MG63 (cell line): ENCODE measurements around the gene JPH3. TPM values are rescaled to one million over a fixed set of nuclear protein-coding genes. Genes with fewer than 3 reads are reported as not detected.
"Not testable (repeated sequence)": the region's sequence is repeated elsewhere in the genome, so short reads cannot be mapped to it uniquely, and the experiment has no call there.

Experiments used
- DNase-seq: peaks from one replicate; pipeline ENCODE4 v3.0.0-alpha.2; 2020
- H3K27me3 ChIP-seq: fragments of 250-450 bp; sonication (Bioruptor Pico); 2 replicates; pipeline ENCODE4 v1.5.1; 2020; ENCODE audit warnings: mild to moderate bottlenecking, moderate library complexity
- H3K36me3 ChIP-seq: fragments of 250-450 bp; sonication (Bioruptor Pico); 2 replicates; pipeline ENCODE4 v1.5.1; 2020; ENCODE audit warnings: mild to moderate bottlenecking, moderate library complexity
- H3K4me3 ChIP-seq: fragments of 250-450 bp; sonication (Bioruptor Pico); 2 replicates; pipeline ENCODE4 v1.5.1; 2020; ENCODE audit warnings: mild to moderate bottlenecking, moderate library complexity
- H3K9me3 ChIP-seq: fragments of 250-450 bp; sonication (Bioruptor Pico); 2 replicates; pipeline ENCODE4 v1.5.1; 2020; ENCODE audit warnings: mild to moderate bottlenecking, moderate library complexity
- total RNA-seq: library from RNA; depleted of rRNA; stranded (reverse); fragments of >200 nt; shearing (Covaris generic); gene quantifications from 2 replicates; pipeline ENCODE4 v1.2.3, GENCODE V29; 2014; ENCODE audit warnings: low replicate concordance

Gene JPH3
- total RNA-seq, 1 experiment from 2014 or later: 1.7 TPM

DNA sequence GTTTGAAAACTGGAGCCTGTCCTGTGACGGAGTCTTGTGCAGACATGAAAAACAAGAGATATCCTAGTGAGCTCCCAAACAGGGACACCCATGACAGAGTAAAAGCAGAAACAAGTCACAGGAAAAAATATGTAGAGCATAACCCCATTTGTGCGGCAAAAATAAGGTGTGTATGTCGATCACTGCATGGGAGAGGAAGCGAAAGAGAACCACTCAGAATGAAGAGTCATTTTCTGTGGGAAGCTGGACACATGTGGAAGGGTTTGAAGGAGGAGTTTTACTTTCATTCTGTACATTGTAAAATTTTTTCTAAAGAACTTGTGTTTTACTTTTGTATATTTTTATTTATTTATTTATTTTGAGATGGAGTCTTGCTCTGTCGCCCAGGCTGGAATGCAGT is 72.1 kb downstream of the JPH3 start:
- H3K9me3 ChIP-seq: no peaks in the 10 kb centered on the region
- H3K36me3 ChIP-seq: no peaks in the 10 kb centered on the region
- H3K27me3 ChIP-seq: no peaks in the 10 kb centered on the region
- no peak overlapping the region for H3K4me3 ChIP-seq
- no peak for DNase-seq

DNA sequence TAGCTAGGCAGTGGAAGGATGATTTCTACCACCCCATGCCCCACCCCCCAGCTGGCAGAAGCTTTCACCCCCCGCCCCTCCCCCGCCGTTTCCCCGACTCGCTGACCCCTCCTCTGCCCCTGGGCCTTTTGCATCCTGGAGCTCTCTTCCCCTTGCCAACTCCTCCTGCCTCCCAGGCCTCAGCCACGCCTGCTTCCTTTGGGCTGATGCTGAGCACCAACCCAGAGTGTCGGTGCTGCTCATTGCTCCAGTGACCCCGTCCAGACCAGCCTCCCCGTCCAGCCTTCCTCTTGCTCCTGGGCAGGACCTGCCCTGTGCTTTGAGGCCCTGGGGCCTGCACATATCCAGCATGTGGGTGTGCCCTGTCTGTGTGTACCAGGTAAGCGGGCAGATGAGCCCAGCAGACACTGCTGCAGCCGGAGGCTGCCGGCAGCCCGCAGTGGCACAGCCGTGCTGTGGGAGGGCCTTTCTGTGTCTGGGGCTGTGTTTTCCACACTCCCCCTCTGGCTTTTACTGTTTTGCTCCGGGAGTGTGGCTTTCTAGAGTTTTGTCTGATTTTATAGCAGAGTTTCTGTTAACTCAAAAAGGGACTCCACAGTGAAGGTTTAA is 72.9 kb downstream of the JPH3 start:
- H3K4me3 ChIP-seq: no peak overlapping the region
- peak; percentile 18 for DNase-seq
- no peaks in the 10 kb centered on the region for H3K36me3 ChIP-seq
- no peaks in the 10 kb centered on the region for H3K9me3 ChIP-seq
- H3K27me3 ChIP-seq: no peaks in the 10 kb centered on the region

DNA sequence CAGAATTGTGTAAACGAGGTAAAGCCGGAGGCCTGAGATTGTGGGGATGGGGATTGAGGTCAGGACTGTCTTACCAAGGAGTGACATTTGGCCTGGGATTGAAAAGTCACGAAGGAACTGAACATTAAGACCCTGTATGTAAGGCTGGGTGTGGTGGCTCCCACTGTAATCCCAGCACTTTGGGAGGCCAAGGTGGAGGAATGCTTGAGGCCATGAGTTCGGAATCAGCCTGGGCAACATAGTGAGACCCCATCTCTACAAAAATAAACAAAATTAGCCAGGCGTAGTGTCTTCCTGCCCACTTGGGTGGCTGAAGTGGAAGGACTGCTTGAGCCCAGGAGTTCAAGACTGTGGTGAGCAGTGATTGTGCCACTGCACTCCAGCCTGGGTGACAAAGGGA is 75.5 kb downstream of the JPH3 start:
- H3K36me3 ChIP-seq: no peaks in the 10 kb centered on the region
- no peak for DNase-seq
- H3K4me3 ChIP-seq: no peak overlapping the region
- H3K9me3 ChIP-seq: no peaks in the 10 kb centered on the region
- no peaks in the 10 kb centered on the region for H3K27me3 ChIP-seq

DNA sequence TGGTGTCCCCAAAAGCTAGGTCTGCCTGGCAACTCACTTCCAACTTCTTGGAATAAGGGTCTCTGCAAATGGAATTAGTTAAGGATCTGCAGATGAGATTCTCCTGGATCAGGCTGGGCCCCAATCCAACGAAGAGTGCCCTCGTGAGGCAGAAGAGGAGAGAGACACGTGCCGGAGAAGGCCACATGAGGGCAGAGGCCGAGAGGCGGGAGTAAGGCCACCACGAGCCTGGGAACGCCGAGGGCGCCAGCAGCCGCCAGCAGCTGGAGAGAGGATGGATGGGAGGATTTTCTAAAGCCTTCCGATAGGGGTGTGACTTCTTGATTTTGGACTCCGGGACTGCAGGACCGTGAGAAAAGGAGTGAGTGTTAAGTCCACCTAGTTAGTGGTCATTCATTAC is 76.3 kb downstream of the JPH3 start:
- no peaks in the 10 kb centered on the region for H3K9me3 ChIP-seq
- no peak for DNase-seq
- H3K36me3 ChIP-seq: no peaks in the 10 kb centered on the region
- H3K4me3 ChIP-seq: no peak overlapping the region
- no peaks in the 10 kb centered on the region for H3K27me3 ChIP-seq

DNA sequence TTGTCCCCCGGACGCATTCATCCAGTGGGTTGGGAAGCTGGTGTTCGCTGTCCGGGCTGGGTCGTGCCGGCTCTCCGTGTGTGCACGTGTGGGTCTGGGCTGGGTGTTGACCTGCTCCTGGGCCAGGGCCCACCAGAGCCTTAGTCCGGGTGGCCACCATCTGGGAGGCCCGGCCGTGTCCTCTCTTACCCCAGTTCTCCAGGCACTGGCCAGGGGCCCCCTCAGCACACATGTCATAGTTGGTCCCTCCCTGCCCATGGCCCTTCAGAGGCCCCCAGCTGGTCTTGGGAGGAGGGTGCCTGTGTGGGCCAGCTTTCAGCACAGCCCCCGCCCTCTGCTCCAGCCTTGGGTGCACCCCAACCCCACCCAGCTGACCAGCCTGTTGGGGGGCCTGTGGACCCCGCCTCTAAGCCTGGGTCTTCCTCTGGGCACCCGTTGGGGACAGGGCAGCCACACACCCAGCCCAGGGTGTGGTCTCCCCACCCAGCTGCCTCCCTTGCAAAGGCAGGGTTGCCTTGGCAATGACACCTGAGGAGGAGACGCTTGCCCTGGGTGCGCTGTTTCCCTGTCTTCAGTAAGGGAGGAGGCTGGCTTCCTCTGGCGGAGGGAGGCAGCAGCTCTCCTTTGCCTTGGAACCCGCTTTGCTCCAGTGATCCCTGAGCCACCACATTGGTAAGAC is 77.4 kb downstream of the JPH3 start:
- H3K36me3 ChIP-seq: no peaks in the 10 kb centered on the region
- no peaks in the 10 kb centered on the region for H3K9me3 ChIP-seq
- H3K27me3 ChIP-seq: no peaks in the 10 kb centered on the region
- no peak overlapping the region for H3K4me3 ChIP-seq
- no peak for DNase-seq

DNA sequence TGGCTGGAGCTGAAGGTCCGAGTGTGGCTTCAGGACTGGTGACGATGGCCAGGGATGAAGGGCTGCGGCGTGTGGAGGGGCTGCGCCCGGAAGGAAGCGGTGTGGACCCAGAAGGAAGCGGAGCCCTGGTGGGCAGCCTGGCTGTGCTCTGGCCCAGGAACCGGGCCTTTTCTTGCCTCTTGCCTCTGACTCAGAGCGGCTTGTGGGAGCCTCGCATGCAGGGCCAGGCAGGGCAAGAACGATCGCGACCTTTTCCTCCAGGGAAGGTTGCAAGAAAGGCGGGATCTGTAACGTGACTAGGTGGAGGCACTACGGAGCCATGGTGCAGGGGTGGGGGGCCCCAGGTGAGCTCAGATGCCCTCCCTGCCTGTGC is 78.0 kb downstream of the JPH3 start:
- H3K27me3 ChIP-seq: no peaks in the 10 kb centered on the region
- no peaks in the 10 kb centered on the region for H3K36me3 ChIP-seq
- no peak for DNase-seq
- no peak overlapping the region for H3K4me3 ChIP-seq
- no peaks in the 10 kb centered on the region for H3K9me3 ChIP-seq

DNA sequence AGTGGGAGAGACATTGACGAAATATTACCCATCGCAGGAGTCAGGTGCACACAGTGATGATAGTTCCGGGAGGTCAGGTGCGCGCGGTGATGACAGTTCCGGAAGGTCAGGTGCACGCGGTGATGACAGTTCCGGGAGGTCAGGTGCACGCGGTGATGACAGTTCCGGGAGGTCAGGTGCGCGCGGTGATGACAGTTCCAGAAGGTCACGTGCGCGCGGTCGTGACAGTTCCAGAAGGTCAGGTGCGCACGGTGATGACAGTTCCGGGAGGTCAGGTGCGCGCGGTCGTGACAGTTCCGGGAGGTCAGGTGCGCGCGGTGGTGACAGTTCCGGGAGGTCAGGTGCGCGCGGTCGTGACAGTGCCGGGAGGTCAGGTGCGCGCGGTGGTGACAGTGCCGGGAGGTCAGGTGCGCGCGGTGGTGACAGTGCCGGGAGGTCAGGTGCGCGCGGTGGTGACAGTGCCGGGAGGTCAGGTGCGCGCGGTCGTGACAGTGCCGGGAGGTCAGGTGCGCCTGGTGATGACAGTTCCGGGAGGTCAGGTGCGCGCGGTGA is 78.8 kb downstream of the JPH3 start:
- H3K27me3 ChIP-seq, H3K4me3 ChIP-seq, H3K9me3 ChIP-seq: not testable (repeated sequence)

DNA sequence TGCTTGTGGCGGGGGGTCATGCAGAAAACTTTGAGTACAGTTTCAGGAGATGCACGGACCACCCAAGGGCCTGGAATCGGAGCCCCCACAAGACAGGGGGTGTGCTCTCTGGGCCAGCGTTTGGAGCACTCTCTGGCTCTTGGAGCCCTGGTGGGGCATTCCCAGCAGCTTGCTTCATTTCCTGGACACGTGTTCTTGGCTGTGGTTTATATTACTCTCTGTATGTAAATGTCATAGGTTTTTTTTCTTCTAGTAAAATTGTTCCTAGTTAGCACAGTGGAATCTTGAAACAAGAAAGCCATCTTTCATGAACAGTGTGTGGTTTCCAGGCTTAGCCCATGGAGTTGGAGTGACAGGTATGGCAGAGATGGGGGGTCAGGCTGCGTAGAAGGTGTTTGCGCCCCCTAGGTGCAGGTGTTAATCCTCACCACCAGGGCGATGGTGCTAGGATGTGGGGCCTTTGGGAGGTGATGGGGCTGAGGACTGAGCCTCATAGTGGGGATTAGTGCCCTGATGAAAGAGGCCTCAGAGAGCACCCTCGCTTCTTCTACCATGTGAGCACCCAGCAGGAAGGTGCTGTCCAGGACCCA is 79.8 kb downstream of the JPH3 start:
- H3K27me3 ChIP-seq: no peaks in the 10 kb centered on the region
- H3K36me3 ChIP-seq: no peaks in the 10 kb centered on the region
- no peak overlapping the region for H3K4me3 ChIP-seq
- peak; percentile 41 for DNase-seq
- no peaks in the 10 kb centered on the region for H3K9me3 ChIP-seq

More for the DNA sequence above, 78.8 kb downstream of the JPH3 start:
- DNase-seq, H3K36me3 ChIP-seq: not testable (repeated sequence)

DNA sequence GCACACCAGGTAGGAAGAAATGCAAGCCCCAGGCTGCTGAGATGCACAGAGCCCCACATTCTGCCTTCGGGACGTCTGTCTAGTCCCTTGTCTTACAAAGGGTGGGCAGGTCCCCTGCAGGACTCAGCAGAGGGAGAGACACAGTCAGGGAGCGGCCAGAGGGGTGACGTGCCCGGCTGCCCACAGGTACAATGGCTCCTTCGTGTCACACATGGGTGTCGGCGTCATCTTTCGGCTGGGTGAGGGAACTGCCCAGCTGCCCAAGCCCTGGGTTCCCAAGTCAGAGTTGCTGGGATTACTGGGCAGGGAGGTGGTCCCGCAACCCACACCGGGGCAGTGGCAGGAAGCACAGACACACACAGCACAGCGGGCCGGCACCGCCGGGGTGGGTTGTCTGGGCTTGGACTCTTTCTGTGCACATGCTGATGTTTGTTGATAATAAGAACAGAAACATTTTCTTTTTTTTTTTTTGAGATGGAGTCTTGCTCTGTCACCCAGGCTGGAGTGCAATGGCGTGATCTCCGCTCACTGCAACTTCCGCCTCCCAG is 80.6 kb downstream of the JPH3 start:
- Histone ChIP-seq H3K4me3 (no peak overlapping the region), H3K27me3 (no peaks in the 10 kb centered on the region), H3K36me3 (no peaks in the 10 kb centered on the region), H3K9me3 (no peaks in the 10 kb centered on the region)
- no peak for DNase-seq

DNA sequence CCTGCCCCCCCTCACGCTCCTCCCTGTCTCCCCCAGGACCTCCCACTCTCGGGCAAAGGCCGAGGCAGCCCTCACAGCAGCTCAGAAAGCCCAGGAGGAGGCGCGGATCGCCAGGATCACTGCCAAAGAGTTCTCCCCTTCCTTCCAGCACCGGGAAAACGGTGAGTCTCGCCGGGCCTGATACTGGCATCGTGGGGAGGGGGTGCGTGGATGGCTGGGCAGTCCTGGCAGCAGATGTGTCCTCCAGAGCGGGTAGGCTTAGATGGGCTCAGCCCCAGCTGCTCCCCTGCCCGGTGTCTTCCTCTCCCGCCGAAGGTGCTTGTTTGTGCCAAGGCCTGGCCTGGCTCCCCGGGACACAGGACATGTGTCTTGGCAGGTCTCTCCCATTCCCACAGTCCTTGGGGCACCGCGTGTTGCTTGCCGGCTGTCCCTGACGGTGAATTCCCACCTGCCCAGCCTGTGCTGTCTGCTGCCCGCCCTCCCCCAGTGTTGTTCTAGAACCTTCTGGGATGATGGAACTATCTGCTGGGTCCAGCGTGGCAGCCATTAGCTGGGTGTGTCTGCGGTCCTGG is 81.9 kb downstream of the JPH3 start:
- Histone ChIP-seq H3K36me3 (no peaks in the 10 kb centered on the region), H3K27me3 (no peaks in the 10 kb centered on the region), H3K9me3 (no peaks in the 10 kb centered on the region), H3K4me3 (no peak overlapping the region)
- no peak for DNase-seq

DNA sequence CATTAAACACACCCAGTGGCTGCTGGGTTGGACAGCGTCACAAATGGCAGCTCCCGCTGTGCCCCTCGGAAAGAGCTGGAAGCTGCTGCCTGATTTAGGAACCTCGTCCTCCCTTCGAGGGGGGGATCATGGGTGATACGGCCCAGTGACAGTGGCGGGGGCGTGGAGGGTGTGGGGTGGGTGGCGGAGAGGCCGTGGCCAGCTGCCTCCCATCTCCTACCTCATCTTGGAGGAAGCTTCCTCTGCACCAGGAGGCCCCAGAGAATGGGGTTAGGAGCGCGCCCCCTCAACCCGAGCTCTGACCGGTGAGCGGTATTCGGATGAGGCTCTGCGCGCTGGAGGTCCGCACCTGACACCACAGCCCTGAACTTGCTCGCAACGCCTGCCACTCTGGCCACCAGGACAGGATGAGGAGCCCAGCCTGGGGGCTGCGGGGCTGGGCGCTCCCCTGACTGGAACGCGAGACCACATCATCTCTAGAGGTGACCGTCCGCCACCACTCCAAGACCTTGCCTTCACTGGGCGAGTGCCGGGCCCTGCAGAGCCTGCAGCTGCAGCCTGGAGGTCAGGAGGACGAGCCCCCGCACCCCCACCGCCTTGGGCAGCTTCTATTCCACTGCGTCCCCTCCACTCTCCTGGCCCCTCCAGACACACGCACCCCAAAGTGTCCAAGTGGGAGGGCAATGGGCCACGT is 82.5 kb downstream of the JPH3 start:
- Histone ChIP-seq H3K36me3 (no peaks in the 10 kb centered on the region), H3K27me3 (no peaks in the 10 kb centered on the region), H3K4me3 (no peak overlapping the region), H3K9me3 (no peaks in the 10 kb centered on the region)
- DNase-seq: no peak

DNA sequence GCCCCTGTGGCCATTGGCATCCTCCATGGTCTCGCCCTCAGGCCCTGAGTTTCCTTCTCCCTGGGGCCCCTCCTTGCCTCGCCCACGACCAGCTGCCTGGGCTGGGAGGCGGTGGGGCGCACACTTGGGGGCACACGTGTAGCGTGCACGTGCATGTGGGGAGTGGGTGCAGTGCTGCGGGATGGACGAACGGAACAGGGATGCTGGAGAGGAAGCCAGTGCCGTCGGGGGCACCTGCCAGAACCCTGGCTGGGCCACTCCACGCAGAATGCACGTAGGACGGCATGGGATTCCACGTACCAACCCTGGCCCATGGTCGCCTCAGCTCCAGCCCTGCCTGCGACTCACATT is 83.1 kb downstream of the JPH3 start:
- no peaks in the 10 kb centered on the region for H3K9me3 ChIP-seq
- DNase-seq: no peak
- no peaks in the 10 kb centered on the region for H3K27me3 ChIP-seq
- H3K4me3 ChIP-seq: no peak overlapping the region
- no peaks in the 10 kb centered on the region for H3K36me3 ChIP-seq

DNA sequence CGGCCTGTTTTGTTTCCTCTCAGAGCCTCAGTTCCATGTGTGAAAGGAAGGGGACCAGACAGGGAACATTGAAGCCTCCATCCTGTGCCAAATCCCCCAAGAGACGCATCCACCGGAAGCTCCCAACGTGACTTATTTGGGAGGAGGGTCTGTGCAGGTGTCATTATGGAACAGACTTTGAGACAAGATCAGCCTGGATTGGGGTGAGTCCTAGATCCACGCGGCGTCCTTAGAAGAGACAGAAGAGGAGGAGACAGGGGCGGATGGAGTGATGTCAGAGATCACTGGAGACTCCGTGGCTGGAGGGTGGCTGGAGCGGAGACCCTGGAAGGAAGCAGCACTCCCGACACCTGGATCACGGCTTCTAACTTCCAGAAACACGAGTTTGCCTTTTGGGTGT is 83.5 kb downstream of the JPH3 start:
- no peak overlapping the region for H3K4me3 ChIP-seq
- no peaks in the 10 kb centered on the region for H3K36me3 ChIP-seq
- H3K27me3 ChIP-seq: no peaks in the 10 kb centered on the region
- no peaks in the 10 kb centered on the region for H3K9me3 ChIP-seq
- no peak for DNase-seq

DNA sequence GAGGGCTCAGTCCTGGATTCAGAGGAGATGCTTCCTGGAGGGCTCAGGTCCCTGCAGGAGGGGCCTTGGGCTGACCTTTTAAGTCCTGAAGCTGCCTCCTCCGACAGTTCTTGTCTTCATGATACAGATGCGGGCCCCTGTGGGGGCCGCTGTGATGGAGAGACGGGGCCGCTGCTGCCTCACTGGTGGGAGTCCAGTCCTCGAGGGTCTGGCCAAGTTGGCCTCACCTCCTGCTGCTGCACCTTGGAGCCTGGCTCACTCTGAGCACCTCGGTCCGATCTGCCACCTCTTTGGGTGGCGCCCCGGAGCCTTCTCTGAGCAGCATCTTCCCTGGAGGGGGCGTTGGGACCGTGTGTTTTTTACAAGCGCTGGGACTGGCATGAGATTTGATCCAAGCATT is 84.4 kb downstream of the JPH3 start:
- DNase-seq: no peak
- Histone ChIP-seq H3K4me3 (no peak overlapping the region), H3K36me3 (no peaks in the 10 kb centered on the region), H3K27me3 (no peaks in the 10 kb centered on the region), H3K9me3 (no peaks in the 10 kb centered on the region)

DNA sequence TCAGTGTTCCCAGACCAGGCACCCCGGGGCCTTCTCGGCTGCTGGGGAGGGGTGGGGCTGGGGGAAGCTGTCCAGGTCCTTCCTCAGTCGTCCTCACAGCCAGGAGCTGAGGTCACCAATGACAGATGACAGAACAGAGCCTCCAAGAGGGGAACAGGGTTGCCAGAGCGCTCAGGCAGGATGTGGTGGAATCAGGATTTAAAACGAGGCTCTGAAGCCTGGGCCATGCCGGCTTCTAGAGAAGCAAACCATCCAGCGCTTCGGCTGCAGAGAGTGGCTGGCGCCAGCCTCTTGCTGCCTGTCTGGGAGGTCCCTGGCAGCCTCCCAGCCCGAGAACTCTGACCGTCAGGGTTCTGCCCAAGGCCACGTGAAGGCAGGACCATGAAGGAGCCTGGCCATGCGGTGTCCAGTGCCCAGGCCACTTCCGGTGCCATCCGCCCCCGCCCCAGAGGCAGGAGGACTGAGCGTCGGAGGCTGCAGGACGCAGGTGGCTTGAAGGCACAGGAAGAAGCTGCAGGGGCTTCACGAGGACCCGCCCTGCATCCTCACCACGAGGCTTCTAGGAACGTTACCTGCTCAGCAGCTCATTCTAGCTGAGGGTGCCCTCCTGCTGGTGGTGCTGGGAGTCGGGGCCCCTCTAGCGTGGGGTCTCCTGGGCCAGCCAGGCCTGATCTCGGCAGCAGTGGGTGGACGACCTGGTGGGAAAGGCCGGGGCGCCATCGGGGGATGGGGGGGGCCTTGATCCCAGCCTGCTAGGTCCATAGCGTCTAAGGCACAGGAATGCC is 85.0 kb downstream of the JPH3 start:
- Histone ChIP-seq H3K36me3 (no peaks in the 10 kb centered on the region), H3K9me3 (no peaks in the 10 kb centered on the region), H3K27me3 (no peaks in the 10 kb centered on the region), H3K4me3 (no peak overlapping the region)
- peak; percentile 10 for DNase-seq

DNA sequence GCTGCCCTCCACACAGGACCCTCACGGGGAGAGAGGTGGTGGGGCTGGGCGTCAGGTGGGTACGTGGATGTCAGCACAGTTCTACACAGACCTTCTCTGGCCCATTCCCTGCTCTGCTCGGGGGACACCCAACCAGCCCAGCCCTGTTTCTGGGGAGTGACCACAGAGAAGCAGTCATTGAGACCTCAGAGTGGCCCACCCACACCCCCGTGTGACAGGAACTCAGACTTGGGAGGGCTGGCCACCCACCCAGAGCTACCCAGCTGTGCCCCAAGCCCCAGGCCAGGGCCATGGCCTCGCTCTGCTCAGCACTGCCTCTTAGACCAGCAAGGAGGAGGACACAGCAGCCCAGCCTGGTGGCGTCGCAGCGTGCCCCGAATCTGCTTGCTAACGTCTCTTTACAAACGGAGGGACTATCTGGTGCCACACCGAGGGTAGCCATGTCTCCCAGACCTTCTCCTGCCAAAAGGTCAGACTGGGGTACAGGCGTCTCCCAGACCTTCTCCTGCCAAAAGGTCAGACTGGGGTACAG is 85.8 kb downstream of the JPH3 start:
- Histone ChIP-seq H3K36me3 (no peaks in the 10 kb centered on the region), H3K9me3 (no peaks in the 10 kb centered on the region), H3K27me3 (no peaks in the 10 kb centered on the region), H3K4me3 (no peak overlapping the region)
- no peak for DNase-seq
